ENCODE data around the gene KCNS3. TPM values are rescaled to one million over a fixed set of nuclear protein-coding genes. Genes with fewer than 3 reads are reported as not detected.

KCNS3 gene
- total and polyA plus RNA-seq, 2 of the 13 experiments (the other 11 are each of a cell fraction or from before 2014, with no cell fraction given): not detected

- DNase-seq (ENCODE audit: low spot score) (no peak), ATAC-seq (no peak), FAIRE-seq (no peak)
- intact Hi-C loops (cut with micrococcal nuclease; ENCODE audit: unreplicated experiment) (no loop called here), in situ Hi-C loops (cut with HindIII; ENCODE audit: extremely low pct_ligation_motif_present, low pct_unique_long_range_greater_than_20kb) (no loop called here)
- TF ChIP-seq CEBPB (IDR thresholded peaks at IDR 0.05; ENCODE audit: borderline replicate concordance, low read depth, low read length): peak; percentile 61; the same call in 1 of the 2 replicates
- no peak for TF ChIP-seq ZNF335 (CRISPR knock-in tag; IDR thresholded peaks at IDR 0.05)
- no TSS peak for BruUV-seq (replicated peaks)
- 3% methylated on average over 2 of the region's 2 CpGs for WGBS (ENCODE audit: low lambda C conversion rate)
- Histone ChIP-seq H3K27me3 (ENCODE audit: control insufficient read depth in 1 of 2, insufficient read depth in 2 of 2, low read length in 2 of 2) (peaks cover 0 to 6% of the 10 kb centered on the region in 2 experiments; a peak in 2 of 5 replicates), H3K36me3 (replicated peaks in 1 of 2; ENCODE audit: control insufficient read depth in 1 of 2, insufficient read depth in 2 of 2, low read length in 2 of 2) (no peaks in the 10 kb centered on the region), H3K4me1 (ENCODE audit: insufficient read depth, low read length) (no peaks in the 10 kb centered on the region), H3K27ac (ENCODE audit: extremely low read length, insufficient read depth, low read length) (no peak overlapping the region), H3K4me3 (replicated peaks in 1 of 3; ENCODE audit: insufficient read depth in 1 of 3, low read depth in 2 of 3, low read length in 3 of 3) (no peak overlapping the region), H3K79me2 (ENCODE audit: insufficient read depth, low read length) (no peaks in the 10 kb centered on the region), H3K9me3 (ENCODE audit: low read length) (no peaks in the 10 kb centered on the region), H2AFZ (ENCODE audit: low read length) (no peak overlapping the region), H3K9ac (ENCODE audit: insufficient read depth, low read depth, low read length) (no peak overlapping the region), H4K20me1 (ENCODE audit: insufficient read depth, low read length) (no peaks in the 10 kb centered on the region), H3K4me2 (ENCODE audit: low read depth, low read length) (no peak overlapping the region)
- ChIA-PET CTCF (ENCODE audit: low intra/inter-chr PET ratio, low total read pairs) (no interaction called here), POLR2A (no interaction called here)
Measured at GRCh38 chr2:17843457-17843856, 35.0 kb upstream of the KCNS3 start.

DNA sequence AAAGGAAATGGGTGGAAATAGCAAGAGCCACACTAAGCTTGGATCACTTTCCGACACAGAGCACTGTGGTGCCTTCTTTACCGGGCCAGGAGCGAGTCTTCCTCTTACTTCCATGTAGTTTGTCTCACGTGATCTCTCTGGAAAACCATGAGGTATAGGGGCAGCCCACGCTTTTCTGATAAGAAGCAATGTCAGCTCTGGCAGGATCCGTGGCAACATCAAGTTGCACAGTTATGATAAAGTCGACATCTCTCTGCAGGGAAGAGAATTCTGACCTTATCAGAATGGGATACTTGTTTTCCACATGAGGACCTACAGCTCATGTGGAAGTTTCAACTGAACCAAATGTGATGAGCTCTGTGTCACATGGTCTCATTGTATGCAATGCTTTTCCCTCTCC is 32.7 kb upstream of the KCNS3 start:
- in situ Hi-C loops (cut with HindIII; ENCODE audit: extremely low pct_ligation_motif_present, low pct_unique_long_range_greater_than_20kb) (no loop called here), intact Hi-C loops (cut with micrococcal nuclease; ENCODE audit: unreplicated experiment) (no loop called here)
- no peaks in the 10 kb centered on the region for H3K79me2 ChIP-seq (ENCODE audit: insufficient read depth, low read length)
- FAIRE-seq: no peak
- peaks cover 0 to 6% of the 10 kb centered on the region in 2 experiments; a peak in 2 of 5 replicates for H3K27me3 ChIP-seq (ENCODE audit: control insufficient read depth in 1 of 2, insufficient read depth in 2 of 2, low read length in 2 of 2)
- TF ChIP-seq MNT (IDR thresholded peaks at IDR 0.05) (peak; percentile 58), SRSF1 (optimal IDR thresholded peaks at IDR 0.05; ENCODE audit: low read depth, low read length) (no peak)
- no peaks in the 10 kb centered on the region for H3K4me1 ChIP-seq (ENCODE audit: insufficient read depth, low read length)
- ChIA-PET POLR2A (no interaction called here), CTCF (ENCODE audit: low intra/inter-chr PET ratio, low total read pairs) (no interaction called here)
- H3K4me3 ChIP-seq (replicated peaks in 1 of 3; ENCODE audit: insufficient read depth in 1 of 3, low read depth in 2 of 3, low read length in 3 of 3): no peak overlapping the region
- no peaks in the 10 kb centered on the region for H3K36me3 ChIP-seq (replicated peaks in 1 of 2; ENCODE audit: control insufficient read depth in 1 of 2, insufficient read depth in 2 of 2, low read length in 2 of 2)
- DNase-seq (ENCODE audit: low spot score): no peak
- no TSS peak for BruUV-seq (replicated peaks)
- H3K9ac ChIP-seq (ENCODE audit: insufficient read depth, low read depth, low read length): no peak overlapping the region
- no peak overlapping the region for H3K4me2 ChIP-seq (ENCODE audit: low read depth, low read length)
- WGBS (ENCODE audit: low lambda C conversion rate): 16% methylated on average over 7 of the region's 7 CpGs
- no peak overlapping the region for H3K27ac ChIP-seq (ENCODE audit: extremely low read length, insufficient read depth, low read length)
- H2AFZ ChIP-seq (ENCODE audit: low read length): no peak overlapping the region
- H4K20me1 ChIP-seq (ENCODE audit: insufficient read depth, low read length): no peaks in the 10 kb centered on the region
- H3K9me3 ChIP-seq (ENCODE audit: low read length): no peaks in the 10 kb centered on the region
- ATAC-seq: no peak
